ENCODE measurements around the gene ACE2.

GRCh38 chrX:15512401-15512965 is 88.3 kb downstream of the ACE2 start:
- no peak for TF ChIP-seq CTCF (IDR thresholded peaks at IDR 0.05)
- TF ChIP-seq POLR2A (IDR thresholded peaks at IDR 0.05): no peak

Measured in gastroesophageal sphincter (tissue), 3 donors.